T-helper 17 cell (primary cell): Measurements from ENCODE around the gene RPAP2. TPM values are rescaled to one million over a fixed set of nuclear protein-coding genes. Genes with fewer than 3 reads are reported as not detected.

Source experiments
- ATAC-seq: fragments of 150-1000 bp; cut with Tn5 transposase; 2 replicates; pipeline ENCODE4 v1.10.0; 2021; ENCODE audit warnings: mild to moderate bottlenecking, moderate library complexity
- DNase-seq, 3 donors: peaks; one replicate each; pipeline versions ENCODE4 v3.0.0 to v3.0.0-alpha.2; 2020 to 2021
- H3K9me3 ChIP-seq: one replicate; pipeline ENCODE4 v1.7.0; 2013; ENCODE audit warnings: low read length, mild to moderate bottlenecking; ENCODE audit not compliant: control insufficient read depth, poor library complexity, severe bottlenecking
- H3K27ac Mint-ChIP-seq: one replicate; pipeline ENCODE4 v1.8.0; 2022; ENCODE audit warnings: mild to moderate bottlenecking, moderate library complexity, mixed read lengths
- H3K27me3 Mint-ChIP-seq: one replicate; pipeline ENCODE4 v1.8.0; 2022; ENCODE audit warnings: mixed read lengths
- H3K36me3 Mint-ChIP-seq: one replicate; pipeline ENCODE4 v1.8.0; 2022; ENCODE audit warnings: low read depth, mixed read lengths
- H3K4me1 Mint-ChIP-seq: one replicate; pipeline ENCODE4 v1.8.0; 2022; ENCODE audit warnings: mild to moderate bottlenecking, mixed read lengths
- H3K4me3 Mint-ChIP-seq: one replicate; pipeline ENCODE4 v1.8.0; 2022; ENCODE audit warnings: mild to moderate bottlenecking, moderate library complexity, mixed read lengths
- total RNA-seq, 4 donors: library from RNA in 2 of 4; stranded (reverse) in 2 of 4; gene quantifications; one replicate each; pipeline ENCODE4 v1.2.3 and lab custom pipeline; 2022 to 2026

The RPAP2 gene
- total RNA-seq, 2 donors from 2014 or later = 25.4 to 29.1 TPM

GRCh38 chr1:92447976-92448375 lies 149.1 kb downstream of the RPAP2 start:
- Mint-ChIP-seq H3K4me1 (peaks cover 10% of the 10 kb centered on the region), H3K27ac (no peak overlapping the region), H3K27me3 (no peaks in the 10 kb centered on the region), H3K4me3 (no peak overlapping the region), H3K36me3 (peaks cover 2% of the 10 kb centered on the region)
- ATAC-seq (no peak), DNase-seq (no peak)
- H3K9me3 ChIP-seq = no peaks in the 10 kb centered on the region

Other genes with a start within 250 kb of the RPAP2 start
- not detected for gene SETSIP, start 223.6 kb upstream of the RPAP2 start, total RNA-seq
- gene BTBD8, start 218.7 kb upstream of the RPAP2 start, total RNA-seq = 1 to 10 TPM; 1.8 to 3.7 TPM
- gene C1orf146, start 81.1 kb upstream of the RPAP2 start, total RNA-seq = not detected
- gene GLMN, start 72 bp upstream of the RPAP2 start, total RNA-seq = 10 to 100 TPM; 11.0 to 13.2 TPM
- gene GFI1, start 187.9 kb downstream of the RPAP2 start, total RNA-seq = 10 to 100 TPM; 10.2 to 18.8 TPM